Activated naive CD4-positive, alpha-beta T cell treated with anti-CD3 and anti-CD28 coated beads for 36 hours (primary cell): ENCODE data around the gene WFDC9. TPM values are rescaled to one million over a fixed set of nuclear protein-coding genes. Genes with fewer than 3 reads are reported as not detected.

Experiments
- total RNA-seq, 2 experiments: library from RNA; stranded (reverse); gene quantifications; one replicate each; pipeline ENCODE4 v1.2.3, GENCODE V29; 2021

WFDC9 gene
- total RNA-seq, 2 experiments from 2014 or later: not detected

Other genes starting within 250 kb of the WFDC9 start
- gene DBNDD2, start 223.0 kb downstream of the WFDC9 start, total RNA-seq: 10 to 100 TPM; 55.3 to 56.7 TPM
- 10 to 100 TPM; 37.7 to 43.8 TPM for gene PIGT, start 215.1 kb downstream of the WFDC9 start, total RNA-seq
- gene WFDC2, start 161.5 kb downstream of the WFDC9 start, total RNA-seq: 1 to 10 TPM in 1 of 2 experiments, under 1 TPM in 1; 0.83 to 1.0 TPM
- gene SPINT3, start 115.7 kb downstream of the WFDC9 start, total RNA-seq: not detected
- not detected for gene WFDC6, start 91.8 kb downstream of the WFDC9 start, total RNA-seq
- not detected for gene EPPIN, start 83.9 kb downstream of the WFDC9 start, total RNA-seq
- not detected for gene WFDC8, start 52.0 kb downstream of the WFDC9 start, total RNA-seq
- not detected for gene WFDC10A, start 1.5 kb downstream of the WFDC9 start, total RNA-seq
- gene WFDC11, start 39.0 kb upstream of the WFDC9 start, total RNA-seq: not detected
- not detected for gene WFDC13, start 70.8 kb upstream of the WFDC9 start, total RNA-seq
- gene WFDC10B, start 73.7 kb upstream of the WFDC9 start, total RNA-seq: not detected
- gene SPINT4, start 91.1 kb upstream of the WFDC9 start, total RNA-seq: not detected
- not detected for gene WFDC3, start 160.6 kb upstream of the WFDC9 start, total RNA-seq
- gene DNTTIP1, start 160.7 kb upstream of the WFDC9 start, total RNA-seq: 10 to 100 TPM; 22.4 TPM
- gene UBE2C, start 181.4 kb upstream of the WFDC9 start, total RNA-seq: 100 to 1,000 TPM; 189 to 202 TPM
- gene TNNC2, start 196.0 kb upstream of the WFDC9 start, total RNA-seq: not detected
- 1 to 10 TPM in 1 of 2 experiments, under 1 TPM in 1; 0.72 to 1.2 TPM for gene SNX21, start 202.5 kb upstream of the WFDC9 start, total RNA-seq
- gene ACOT8, start 226.1 kb upstream of the WFDC9 start, total RNA-seq: 10 to 100 TPM; 21.4 to 23.3 TPM
- 1 to 10 TPM; 3.3 to 3.7 TPM for gene ZSWIM3, start 226.3 kb upstream of the WFDC9 start, total RNA-seq
- 1 to 10 TPM; 8.2 to 8.4 TPM for gene ZSWIM1, start 249.9 kb upstream of the WFDC9 start, total RNA-seq